Stimulated activated naive B cell treated with anti-CD40 and anti-IgM and Interleukin-4, amounts not matched to agents 10 μg/mL and 1 μg/mL and 100 μg/mL, for 72 hours (primary cell): ENCODE results near the gene TSPAN17.

ENCODE experiments used
- ATAC-seq, 2 donors: fragments of 150-1000 bp; cut with Tn5 transposase; replicated peaks; 2 replicates each; pipeline ENCODE4 v1.10.0; 2021; ENCODE audit warnings: moderate library complexity in 1 of 2
- DNase-seq: peaks from one replicate; pipeline ENCODE4 v3.0.0; 2021
- H3K27ac Mint-ChIP-seq: one replicate; pipeline ENCODE4 v1.8.0; 2022; ENCODE audit warnings: mild to moderate bottlenecking, mixed read lengths
- H3K27me3 Mint-ChIP-seq, 2 donors: one replicate each; pipeline ENCODE4 v1.8.0; 2022; ENCODE audit warnings: mixed read lengths in 2 of 2
- H3K36me3 Mint-ChIP-seq, 2 donors: one replicate each; pipeline ENCODE4 v1.8.0; 2022; ENCODE audit warnings: mixed read lengths in 2 of 2, mild to moderate bottlenecking in 1 of 2
- H3K4me1 Mint-ChIP-seq, 2 donors: one replicate each; pipeline ENCODE4 v1.8.0; 2022; ENCODE audit warnings: mixed read lengths in 2 of 2, mild to moderate bottlenecking in 1 of 2
- H3K4me3 Mint-ChIP-seq, 2 donors: one replicate each; pipeline ENCODE4 v1.8.0; 2022; ENCODE audit warnings: mild to moderate bottlenecking in 2 of 2, mixed read lengths in 2 of 2, moderate library complexity in 1 of 2
- H3K9me3 Mint-ChIP-seq, 2 donors: one replicate each; pipeline ENCODE4 v1.8.0; 2022; ENCODE audit warnings: mixed read lengths in 2 of 2, mild to moderate bottlenecking in 1 of 2

Gene TSPAN17

DNA sequence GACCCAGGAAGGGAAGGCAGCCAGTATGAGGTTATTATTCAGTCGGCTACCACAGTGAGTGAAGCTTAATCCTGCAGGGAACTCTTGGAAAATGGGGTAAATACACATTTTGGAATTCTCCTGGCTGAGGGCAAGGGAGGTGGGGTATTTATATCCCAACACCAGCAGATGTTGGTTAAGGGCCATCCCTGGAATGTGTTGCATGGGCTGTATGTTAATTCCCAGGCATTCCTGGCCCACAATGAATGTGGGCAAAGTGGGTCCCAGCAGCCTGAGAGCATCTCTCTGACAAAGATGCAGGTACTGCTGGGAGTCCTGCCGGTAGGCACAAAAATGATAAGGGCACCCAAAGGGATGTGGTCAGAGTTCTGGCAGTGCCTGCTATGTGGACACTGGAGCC is 34.4 kb upstream of the TSPAN17 start:
- H3K4me3 Mint-ChIP-seq: no peak overlapping the region
- peaks cover 57 to 61% of the 10 kb centered on the region in 2 donors for H3K27me3 Mint-ChIP-seq
- H3K36me3 Mint-ChIP-seq: peaks cover 2 to 6% of the 10 kb centered on the region in 2 donors
- H3K27ac Mint-ChIP-seq: no peak overlapping the region
- no peak for ATAC-seq
- no peaks in the 10 kb centered on the region for H3K9me3 Mint-ChIP-seq
- no peak for DNase-seq
- peaks cover 9 to 11% of the 10 kb centered on the region in 2 donors for H3K4me1 Mint-ChIP-seq

GRCh38 chr5:176614805-176615478 is 32.3 kb upstream of the TSPAN17 start:
- peaks cover 0 to 1% of the 10 kb centered on the region in 2 donors for H3K36me3 Mint-ChIP-seq
- no peak overlapping the region for H3K27ac Mint-ChIP-seq
- H3K27me3 Mint-ChIP-seq: peaks cover 66 to 71% of the 10 kb centered on the region in 2 donors
- H3K4me1 Mint-ChIP-seq: peaks cover 5% of the 10 kb centered on the region in 2 donors
- peaks cover 0 to 1% of the 10 kb centered on the region in 2 donors for H3K9me3 Mint-ChIP-seq
- no peak for DNase-seq
- H3K4me3 Mint-ChIP-seq: no peak overlapping the region
- no peak for ATAC-seq

DNA sequence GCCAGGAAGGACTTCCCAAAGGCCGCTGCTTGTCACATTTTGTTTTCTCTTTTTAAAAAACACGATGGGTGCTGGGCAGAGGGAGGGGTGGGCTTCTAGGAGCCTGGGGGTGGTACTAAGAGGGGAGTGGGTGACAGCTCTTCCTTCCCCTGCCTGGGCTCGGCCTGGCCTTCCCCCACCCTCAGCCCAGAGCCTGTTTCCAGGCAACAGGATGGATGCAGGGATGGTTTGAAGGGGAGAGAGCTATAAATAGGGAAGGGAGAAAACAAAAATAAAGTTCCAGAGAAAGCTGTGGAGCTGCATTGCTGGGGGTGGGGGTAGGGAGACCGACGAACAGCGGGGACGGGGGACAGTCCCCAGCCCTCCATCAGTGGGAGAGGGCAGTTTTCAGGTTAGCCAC is 30.8 kb upstream of the TSPAN17 start:
- peaks cover 3 to 6% of the 10 kb centered on the region in 2 donors for H3K36me3 Mint-ChIP-seq
- H3K4me1 Mint-ChIP-seq: peaks cover 10 to 12% of the 10 kb centered on the region in 2 donors
- H3K27me3 Mint-ChIP-seq: peaks cover 78 to 84% of the 10 kb centered on the region in 2 donors
- no peak overlapping the region for H3K27ac Mint-ChIP-seq
- H3K4me3 Mint-ChIP-seq: no peak overlapping the region
- no peak for DNase-seq
- H3K9me3 Mint-ChIP-seq: peaks cover 0 to 1% of the 10 kb centered on the region in 2 donors
- no peak for ATAC-seq

- peaks cover 2 to 6% of the 10 kb centered on the region in 2 donors for H3K36me3 Mint-ChIP-seq
- H3K9me3 Mint-ChIP-seq: peaks cover 0 to 1% of the 10 kb centered on the region in 2 donors
- H3K4me1 Mint-ChIP-seq: peaks cover 9 to 12% of the 10 kb centered on the region in 2 donors
- DNase-seq (no peak), ATAC-seq (no peak)
- H3K4me3 Mint-ChIP-seq: peak overlapping the region; percentile 39 to 47
- peaks cover 67 to 90% of the 10 kb centered on the region in 2 donors for H3K27me3 Mint-ChIP-seq
- H3K27ac Mint-ChIP-seq: no peak overlapping the region
Measured at GRCh38 chr5:176618783-176619182, 28.5 kb upstream of the TSPAN17 start.

DNA sequence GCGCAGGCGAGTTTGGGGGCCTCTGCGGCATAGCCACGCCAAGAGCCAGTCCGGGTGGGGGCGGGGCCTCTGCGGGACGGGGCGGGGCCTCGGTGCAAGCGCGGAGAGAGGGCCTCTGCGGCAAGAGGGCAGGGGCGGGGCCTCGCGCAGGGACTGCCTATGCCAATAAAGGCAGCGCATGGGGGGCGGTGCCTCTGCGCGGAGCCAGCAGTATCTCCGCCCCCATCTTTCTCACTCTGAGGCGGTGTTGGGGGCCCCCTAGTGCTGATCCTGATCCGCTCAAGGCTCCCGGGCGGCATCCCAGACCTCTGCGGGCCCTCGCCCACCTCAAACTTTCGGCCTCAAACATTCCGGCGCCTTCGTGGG is 28.1 kb upstream of the TSPAN17 start:
- ATAC-seq (peak; percentile 90 to 94), DNase-seq (peak; percentile 51)
- Mint-ChIP-seq H3K9me3 (peaks cover 0 to 1% of the 10 kb centered on the region in 2 donors), H3K36me3 (peaks cover 2 to 6% of the 10 kb centered on the region in 2 donors), H3K4me1 (peaks cover 9 to 12% of the 10 kb centered on the region in 2 donors), H3K27ac (no peak overlapping the region), H3K27me3 (peaks cover 63 to 94% of the 10 kb centered on the region in 2 donors), H3K4me3 (peak overlapping the region; percentile 39 to 47)

DNA sequence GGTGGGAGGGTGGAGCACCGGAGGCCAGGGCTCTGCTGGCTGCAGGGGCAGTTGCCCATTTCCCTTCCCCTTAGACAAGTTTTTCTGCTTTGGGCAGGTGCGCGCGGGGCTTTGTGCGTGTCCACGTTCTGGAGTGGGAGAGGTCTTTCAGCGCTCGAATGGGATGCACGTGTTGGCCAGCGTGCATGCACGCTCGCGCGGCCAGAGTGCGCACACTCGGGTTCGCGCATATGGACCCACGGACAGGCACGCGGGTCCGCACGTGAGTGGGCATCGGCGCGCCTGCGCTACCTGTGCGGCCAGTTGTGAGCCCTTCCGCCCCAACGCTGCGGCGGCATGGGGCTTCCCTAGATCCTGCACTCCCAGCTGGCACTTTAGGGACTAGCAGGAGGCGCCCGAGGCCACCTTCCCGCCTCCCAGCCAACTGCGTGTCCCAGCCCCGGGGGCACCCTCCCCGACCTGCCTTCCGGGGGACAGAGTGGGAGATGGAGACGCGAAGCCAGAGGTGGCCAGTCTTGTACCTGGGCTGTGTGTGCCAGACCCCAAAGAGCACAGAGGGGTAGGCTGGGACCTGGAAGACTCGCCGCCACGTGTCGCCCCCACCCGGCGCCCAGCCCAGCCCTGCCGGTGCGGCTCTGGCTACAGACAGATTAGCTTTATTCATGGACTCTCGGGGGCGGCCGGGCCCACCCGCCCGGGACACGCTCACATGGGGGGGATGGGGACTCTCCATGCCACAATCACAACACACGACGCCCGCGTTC is 27.5 kb upstream of the TSPAN17 start:
- Mint-ChIP-seq H3K27me3 (peaks cover 60 to 96% of the 10 kb centered on the region in 2 donors), H3K36me3 (peaks cover 2 to 6% of the 10 kb centered on the region in 2 donors), H3K9me3 (peaks cover 0 to 1% of the 10 kb centered on the region in 2 donors), H3K4me1 (peaks cover 9 to 12% of the 10 kb centered on the region in 2 donors), H3K27ac (no peak overlapping the region), H3K4me3 (peak overlapping the region; percentile 61 to 76)
- DNase-seq (no peak), ATAC-seq (no peak)

DNA sequence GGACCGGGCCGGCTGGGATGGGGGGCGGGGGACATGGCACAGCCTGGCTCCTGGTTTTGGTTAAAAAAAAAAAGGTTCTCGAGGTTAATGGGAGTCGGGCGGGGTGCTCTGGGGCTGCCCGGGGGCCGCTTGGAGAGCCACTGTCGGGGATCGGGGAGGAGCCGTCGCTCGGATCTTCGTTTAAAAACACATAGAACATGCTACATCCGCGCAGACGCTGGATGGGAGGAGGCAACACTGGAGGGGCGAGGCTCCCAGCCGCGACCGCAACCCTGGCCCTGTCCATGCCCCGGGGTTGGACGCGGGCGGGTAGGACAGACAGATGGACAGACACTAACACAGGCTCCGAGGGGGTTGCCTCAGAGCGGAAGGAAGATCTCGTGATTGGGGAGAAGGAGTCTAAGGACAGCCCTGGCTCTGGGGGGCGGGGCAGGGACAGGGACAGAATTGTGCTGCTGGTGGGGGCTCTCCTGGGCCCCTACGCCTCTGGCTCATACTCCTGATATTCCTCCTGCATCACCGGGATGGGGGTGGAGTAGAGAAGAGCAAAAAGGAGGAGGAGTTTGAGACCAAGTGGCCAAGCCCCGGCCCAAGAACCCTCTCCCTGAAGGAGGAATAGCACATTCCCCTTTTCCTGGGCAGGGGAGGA is 26.8 kb upstream of the TSPAN17 start:
- H3K36me3 Mint-ChIP-seq: peaks cover 2 to 6% of the 10 kb centered on the region in 2 donors
- H3K9me3 Mint-ChIP-seq: peaks cover 0 to 1% of the 10 kb centered on the region in 2 donors
- peak in 1 of 2 donors; percentile 34 for ATAC-seq
- H3K4me3 Mint-ChIP-seq: peak overlapping the region; percentile 61 to 76
- peak overlapping the region; percentile 26 for H3K27ac Mint-ChIP-seq
- no peak for DNase-seq
- peaks cover 57 to 89% of the 10 kb centered on the region in 2 donors for H3K27me3 Mint-ChIP-seq
- peaks cover 9 to 12% of the 10 kb centered on the region in 2 donors for H3K4me1 Mint-ChIP-seq

GRCh38 chr5:176621661-176622079 is 25.6 kb upstream of the TSPAN17 start:
- peaks cover 2 to 6% of the 10 kb centered on the region in 2 donors for H3K36me3 Mint-ChIP-seq
- no peak overlapping the region for H3K27ac Mint-ChIP-seq
- no peak overlapping the region for H3K4me3 Mint-ChIP-seq
- H3K4me1 Mint-ChIP-seq: peaks cover 9 to 15% of the 10 kb centered on the region in 2 donors
- ATAC-seq (no peak), DNase-seq (no peak)
- H3K9me3 Mint-ChIP-seq: peaks cover 0 to 1% of the 10 kb centered on the region in 2 donors
- H3K27me3 Mint-ChIP-seq: peaks cover 53 to 87% of the 10 kb centered on the region in 2 donors

- H3K4me3 Mint-ChIP-seq: no peak overlapping the region
- DNase-seq (no peak), ATAC-seq (no peak)
- H3K4me1 Mint-ChIP-seq: peaks cover 15 to 28% of the 10 kb centered on the region in 2 donors
- no peak overlapping the region for H3K27ac Mint-ChIP-seq
- H3K9me3 Mint-ChIP-seq: no peaks in the 10 kb centered on the region
- peaks cover 52 to 83% of the 10 kb centered on the region in 2 donors for H3K27me3 Mint-ChIP-seq
- peaks cover 2 to 6% of the 10 kb centered on the region in 2 donors for H3K36me3 Mint-ChIP-seq
Measured at GRCh38 chr5:176624142-176624541, 23.1 kb upstream of the TSPAN17 start.

GRCh38 chr5:176624938-176625337 is 22.3 kb upstream of the TSPAN17 start:
- Mint-ChIP-seq H3K27ac (no peak overlapping the region), H3K27me3 (peaks cover 55 to 83% of the 10 kb centered on the region in 2 donors), H3K4me3 (no peak overlapping the region), H3K4me1 (peaks cover 20 to 23% of the 10 kb centered on the region in 2 donors), H3K9me3 (no peaks in the 10 kb centered on the region), H3K36me3 (peaks cover 2 to 6% of the 10 kb centered on the region in 2 donors)
- no peak for ATAC-seq
- DNase-seq: no peak

DNA sequence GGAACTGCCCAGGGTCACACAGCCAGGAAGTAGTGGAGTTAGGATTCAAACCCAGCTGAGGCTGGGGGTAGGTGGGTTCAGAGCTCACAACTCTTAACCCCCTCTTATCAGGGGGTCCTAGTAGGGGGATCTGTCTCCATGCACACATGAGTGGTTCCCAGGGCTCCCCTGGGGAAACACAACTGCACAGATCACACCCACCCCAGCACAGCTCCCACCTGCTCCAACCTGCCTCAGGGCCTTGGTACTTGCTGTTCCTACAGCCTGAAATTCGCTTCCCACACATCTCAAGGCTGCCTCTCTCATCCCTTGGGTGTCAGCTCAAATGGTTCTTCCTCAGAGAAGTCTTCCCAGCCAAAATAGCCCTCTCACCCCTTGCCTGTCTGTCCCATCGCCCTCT is 21.8 kb upstream of the TSPAN17 start:
- Mint-ChIP-seq H3K4me1 (peaks cover 15 to 18% of the 10 kb centered on the region in 2 donors), H3K27me3 (peaks cover 49 to 78% of the 10 kb centered on the region in 2 donors), H3K9me3 (no peaks in the 10 kb centered on the region), H3K27ac (no peak overlapping the region), H3K4me3 (no peak overlapping the region), H3K36me3 (peaks cover 0 to 2% of the 10 kb centered on the region in 2 donors)
- DNase-seq (no peak), ATAC-seq (no peak)

DNA sequence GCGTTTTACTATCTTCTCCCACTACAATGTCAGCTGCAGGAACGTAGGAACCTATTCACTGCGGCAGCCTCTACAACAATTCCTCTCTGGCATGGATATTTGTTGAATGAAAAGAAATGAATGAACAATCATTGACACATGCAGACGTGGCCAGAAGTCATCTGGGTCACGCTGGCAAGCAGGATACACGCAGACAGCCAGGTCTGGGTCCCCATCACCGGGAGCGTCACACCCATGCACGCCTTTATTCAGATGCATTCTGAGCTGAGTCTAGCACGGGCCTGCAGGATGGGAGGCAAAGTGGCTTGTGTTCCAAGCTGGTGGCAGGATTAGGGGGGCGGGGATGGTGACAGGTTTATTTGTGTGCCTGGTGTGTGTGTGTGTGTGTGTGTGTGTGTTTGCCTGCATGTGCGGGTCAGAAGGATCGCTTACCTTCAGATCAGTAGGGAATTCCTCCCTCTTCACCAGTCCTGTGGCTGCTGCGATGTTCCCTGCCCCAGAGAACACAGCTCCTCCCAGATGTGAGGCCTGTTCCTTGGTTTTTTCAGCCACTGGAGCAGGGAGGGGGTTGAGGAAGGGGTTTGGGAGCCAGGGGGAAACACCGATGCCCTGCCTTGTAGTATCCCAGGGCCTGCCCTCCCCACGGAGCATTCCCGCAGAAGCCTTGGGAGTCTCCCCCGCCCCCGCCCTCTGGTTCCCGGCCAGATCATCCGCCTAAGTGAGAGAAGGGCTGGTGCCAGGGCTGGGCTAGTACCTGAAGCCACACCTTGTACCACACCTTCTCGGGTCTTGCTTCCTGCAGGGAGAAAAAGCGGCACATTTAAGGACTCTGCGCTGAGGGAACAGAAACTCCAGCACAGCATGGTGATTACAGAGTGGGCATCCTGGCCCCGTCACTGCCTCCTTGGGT is 21.1 kb upstream of the TSPAN17 start:
- H3K27me3 Mint-ChIP-seq: peaks cover 50 to 78% of the 10 kb centered on the region in 2 donors
- H3K36me3 Mint-ChIP-seq: no peaks in the 10 kb centered on the region
- ATAC-seq (no peak), DNase-seq (no peak)
- H3K4me1 Mint-ChIP-seq: peaks cover 20 to 23% of the 10 kb centered on the region in 2 donors
- H3K9me3 Mint-ChIP-seq: no peaks in the 10 kb centered on the region
- no peak overlapping the region for H3K4me3 Mint-ChIP-seq
- no peak overlapping the region for H3K27ac Mint-ChIP-seq

DNA sequence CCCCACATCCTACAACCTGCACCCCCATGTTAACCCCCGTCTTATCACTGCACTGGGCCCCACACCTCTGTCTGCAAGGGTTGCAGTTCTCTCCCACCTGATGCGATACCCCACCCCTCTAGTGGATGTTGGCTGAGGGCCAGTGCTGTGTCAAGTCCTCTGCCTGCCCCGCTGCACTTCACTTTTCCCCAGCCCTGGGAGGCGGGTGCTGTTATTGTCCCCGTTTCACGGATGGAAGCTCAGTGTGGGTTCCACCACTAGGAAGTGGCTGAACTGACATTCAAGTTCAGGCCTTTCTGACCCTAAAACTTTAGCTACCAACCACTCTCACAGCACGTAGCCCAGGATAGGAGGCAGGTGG is 20.4 kb upstream of the TSPAN17 start:
- Mint-ChIP-seq H3K27me3 (peaks cover 50 to 73% of the 10 kb centered on the region in 2 donors), H3K36me3 (no peaks in the 10 kb centered on the region), H3K4me3 (no peak overlapping the region), H3K4me1 (peaks cover 22 to 28% of the 10 kb centered on the region in 2 donors), H3K9me3 (no peaks in the 10 kb centered on the region), H3K27ac (no peak overlapping the region)
- ATAC-seq: peak; percentile 5 to 28
- DNase-seq: no peak
